ENCODE measurements around the gene CCBE1. TPM values are rescaled to one million over a fixed set of nuclear protein-coding genes. Genes with fewer than 3 reads are reported as not detected.

CCBE1 gene
- total and polyA plus RNA-seq, 2 of the 4 experiments (the other 2 are of a cell fraction): 64.8 to 148 TPM

DNA sequence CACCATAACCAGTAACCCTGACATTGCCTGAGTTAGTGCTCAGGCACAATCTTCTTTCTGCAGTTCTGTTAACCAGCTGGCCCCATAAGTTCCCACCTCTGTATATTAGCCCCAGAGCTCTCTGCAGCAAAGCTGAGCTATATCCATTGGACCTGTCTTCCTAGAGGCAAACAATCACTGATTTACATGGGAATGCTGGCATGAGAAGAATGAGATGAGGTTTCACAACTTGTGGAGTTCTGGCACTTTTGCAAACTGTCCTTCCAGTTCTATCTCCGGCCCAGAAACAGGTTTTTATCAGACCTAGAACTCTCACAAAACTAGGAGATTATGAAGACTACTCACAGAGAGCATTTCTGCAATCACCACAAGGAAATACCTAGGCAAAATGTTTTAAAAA is 7.9 kb upstream of the CCBE1 start:
- Histone ChIP-seq H3K4me1 (ENCODE audit: control insufficient read depth, insufficient read depth, low read length) (peaks cover 13% of the 10 kb centered on the region), H3K14ac (replicated peaks; ENCODE audit: low read depth, low read length) (no peak overlapping the region), H4K8ac (ENCODE audit: low read depth in 2 of 2, low read length in 2 of 2) (peak overlapping the region in 1 of 2 experiments; percentile 53; a peak in 1 of 4 replicates), H3K27ac (ENCODE audit: insufficient read depth, low read length) (peak overlapping the region; percentile 28; the same call in 1 of the 2 replicates), H2AK5ac (ENCODE audit: low read depth, low read length) (peak overlapping the region; percentile 68; the same call in 1 of the 2 replicates), H3K27me3 (ENCODE audit: control insufficient read depth, insufficient read depth, low read length) (no peaks in the 10 kb centered on the region), H3K36me3 (ENCODE audit: control insufficient read depth, insufficient read depth, low read length) (no peaks in the 10 kb centered on the region), H3K9ac (ENCODE audit: low read depth, low read length) (no peak overlapping the region), H3K4me2 (ENCODE audit: low read depth, low read length) (peak overlapping the region; percentile 29), H2BK20ac (ENCODE audit: low read depth, low read length) (peak overlapping the region; percentile 32; the same call in 1 of the 2 replicates), H3K4me3 (ENCODE audit: insufficient read depth, low read depth, low read length) (no peak overlapping the region), H3K18ac (ENCODE audit: low read depth, low read length) (peak overlapping the region; percentile 53; the same call in 1 of the 2 replicates), H2BK5ac (ENCODE audit: low read depth, low read length, poor library complexity, severe bottlenecking) (peak overlapping the region; percentile 22), H4K20me1 (ENCODE audit: insufficient read depth, low read length) (no peaks in the 10 kb centered on the region), H4K91ac (ENCODE audit: insufficient read depth, low read depth, low read length) (peak overlapping the region; percentile 50; the same call in 1 of the 2 replicates), H3K79me1 (ENCODE audit: low read depth in 1 of 2, low read length in 2 of 2) (no peaks in the 10 kb centered on the region), H2BK15ac (ENCODE audit: low read depth, low read length) (peak overlapping the region; percentile 55; the same call in 1 of the 3 replicates), H2AFZ (replicated peaks; ENCODE audit: low read length, poor library complexity) (no peak overlapping the region), H4K5ac (ENCODE audit: low read depth, low read length) (no peak overlapping the region), H2AK9ac (replicated peaks; ENCODE audit: low read depth, low read length, poor library complexity) (no peak overlapping the region), H3K23ac (ENCODE audit: low read depth, low read length) (peak overlapping the region; percentile 39; the same call in 1 of the 2 replicates), H3K56ac (ENCODE audit: extremely low read depth, insufficient read depth, low read length) (no peak overlapping the region), H3K9me1 (ENCODE audit: insufficient read depth, low read length) (peaks cover 4% of the 10 kb centered on the region; the same call in 1 of the 2 replicates), H2BK120ac (ENCODE audit: low read depth, low read length) (peak overlapping the region; percentile 61; the same call in 1 of the 2 replicates), H3K4ac (ENCODE audit: low read depth, low read length) (peak overlapping the region; percentile 71), H3K9me3 (ENCODE audit: control insufficient read depth, insufficient read depth, low read length) (no peaks in the 10 kb centered on the region)
- peak; percentile 56 for ATAC-seq (ENCODE audit: low read depth)
- WGBS, 2 experiments (ENCODE audit: extremely low coverage in 2 of 2, insufficient read length in 1 of 2): no CpG with 5 or more reads among the region's 1 CpG
- dilution Hi-C loops (cut with HindIII; ENCODE audit: low sequenced_read_pairs, unreplicated experiment): no loop called here
- POLR2A ChIA-PET (ENCODE audit: unreplicated experiment): no interaction called here
- TF ChIP-seq ELK1 (IDR thresholded peaks at IDR 0.05; ENCODE audit: borderline replicate concordance, low read depth, low read length) (no peak), CTCF (conservative IDR thresholded peaks at IDR 0.05; ENCODE audit: low read depth, low read length) (no peak), NFE2L2 (IDR thresholded peaks at IDR 0.05; ENCODE audit: low read depth, low read length) (no peak), MXI1 (IDR thresholded peaks at IDR 0.05; ENCODE audit: borderline replicate concordance, low read depth, low read length) (no peak)
- peak; percentile 53 for DNase-seq
- intact Hi-C loops (cut with micrococcal nuclease): no loop called here
- CTCF ChIA-PET: interaction anchor here (1.2 to 1.9 kb wide), 3 partner anchors 10 to 118 kb away, joined by 3 to 5 read pairs (median 5); no protein-coding TSS in a partner anchor
- no TSS peak for BruUV-seq (replicated peaks)
- in situ Hi-C loops (cut with MboI; ENCODE audit: low sequenced_read_pairs): no loop called here

Measured in IMR-90 (cell line).